Right atrium auricular region (tissue), 2 donors: ENCODE results near the gene DMRT1. TPM values are rescaled to one million over a fixed set of nuclear protein-coding genes. Genes with fewer than 3 reads are reported as not detected.

Experiments
- DNase-seq: peaks from one replicate; pipeline ENCODE4 v3.0.0-alpha.2; 2019; ENCODE audit warnings: low spot score
- H3K27ac ChIP-seq, 2 donors: fragments of 200-600 bp; sonication (generic); 1 replicate in 1 of 2; 2 replicates in 1 of 2; pipeline ENCODE4 v1.5.1; 2016 to 2019
- H3K27me3 ChIP-seq, 2 donors: fragments of 200-600 bp; sonication (generic); one replicate each; pipeline versions ENCODE4 v1.5.1 to v1.6.0; 2017 to 2019
- H3K36me3 ChIP-seq: fragments of 200-600 bp; sonication (generic); one replicate; pipeline ENCODE4 v1.5.1; 2016
- H3K4me1 ChIP-seq, 2 donors: fragments of 200-600 bp; sonication (generic); one replicate each; pipeline versions ENCODE4 v1.5.1 to v1.6.0; 2017 to 2019
- H3K4me3 ChIP-seq, 2 donors: fragments of 200-600 bp; sonication (generic); 1 replicate in 1 of 2; 2 replicates in 1 of 2; pipeline ENCODE4 v1.5.1; 2017 to 2019; ENCODE audit warnings: mild to moderate bottlenecking in 1 of 2, moderate library complexity in 1 of 2
- H3K9me3 ChIP-seq, 2 donors: fragments of 200-600 bp; sonication (generic); one replicate each; pipeline ENCODE4 v1.5.1; 2019
- total RNA-seq, 2 donors: library from RNA; depleted of rRNA; stranded (reverse); fragments of >200 nt; gene quantifications; one replicate each; pipeline ENCODE4 v1.1.0, GENCODE V29; 2016
- TF ChIP-seq, protein P1 (sequence below), 2 donors: fragments of 200-600 bp; sonication (generic); IDR thresholded peaks; one replicate each; pipeline ENCODE4 v1.5.1; 2019; ENCODE audit warnings: antibody characterized with exemption in 2 of 2

The DMRT1 gene
- total RNA-seq, 2 donors from 2014 or later, result not detected

DNA sequence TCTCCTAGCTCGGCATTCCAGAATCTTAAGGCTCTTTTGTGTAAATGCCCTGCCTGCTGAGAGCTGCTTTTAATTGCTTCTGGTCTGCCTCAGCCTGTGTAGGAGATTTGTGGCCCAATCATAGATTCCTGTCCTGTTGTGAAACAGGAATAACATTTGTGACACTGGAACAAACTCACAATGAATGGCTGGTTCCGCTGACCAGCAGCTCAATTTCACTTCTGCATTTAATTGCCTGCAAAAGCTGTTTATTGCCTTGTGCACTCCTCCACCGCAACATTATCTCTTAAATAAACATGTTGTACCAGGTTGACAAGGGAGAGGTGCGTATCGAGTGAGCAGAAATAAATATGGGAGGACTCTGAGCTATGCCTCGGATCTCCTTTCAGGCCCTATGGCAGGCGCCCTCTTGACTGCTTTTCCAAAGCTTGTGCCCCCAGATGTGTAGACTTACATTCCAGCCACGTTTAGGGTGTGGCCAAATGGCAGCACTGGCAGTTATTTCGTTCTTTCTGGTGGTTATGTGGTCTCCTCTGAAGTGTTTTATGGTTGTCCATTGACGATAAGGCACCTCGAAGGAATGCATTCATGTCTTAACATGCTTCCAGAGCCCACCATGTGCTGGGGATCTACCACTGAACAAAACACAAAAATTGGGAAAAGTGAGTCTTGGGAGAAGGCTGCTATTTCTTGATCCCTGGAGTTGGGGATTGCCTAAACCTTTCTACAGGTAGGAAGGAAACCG lies 58.1 kb downstream of the DMRT1 start:
- no peaks in the 10 kb centered on the region for H3K27me3 ChIP-seq
- H3K36me3 ChIP-seq, result no peaks in the 10 kb centered on the region
- no peaks in the 10 kb centered on the region for H3K4me1 ChIP-seq
- no peaks in the 10 kb centered on the region for H3K9me3 ChIP-seq
- TF ChIP-seq, protein P1, sequence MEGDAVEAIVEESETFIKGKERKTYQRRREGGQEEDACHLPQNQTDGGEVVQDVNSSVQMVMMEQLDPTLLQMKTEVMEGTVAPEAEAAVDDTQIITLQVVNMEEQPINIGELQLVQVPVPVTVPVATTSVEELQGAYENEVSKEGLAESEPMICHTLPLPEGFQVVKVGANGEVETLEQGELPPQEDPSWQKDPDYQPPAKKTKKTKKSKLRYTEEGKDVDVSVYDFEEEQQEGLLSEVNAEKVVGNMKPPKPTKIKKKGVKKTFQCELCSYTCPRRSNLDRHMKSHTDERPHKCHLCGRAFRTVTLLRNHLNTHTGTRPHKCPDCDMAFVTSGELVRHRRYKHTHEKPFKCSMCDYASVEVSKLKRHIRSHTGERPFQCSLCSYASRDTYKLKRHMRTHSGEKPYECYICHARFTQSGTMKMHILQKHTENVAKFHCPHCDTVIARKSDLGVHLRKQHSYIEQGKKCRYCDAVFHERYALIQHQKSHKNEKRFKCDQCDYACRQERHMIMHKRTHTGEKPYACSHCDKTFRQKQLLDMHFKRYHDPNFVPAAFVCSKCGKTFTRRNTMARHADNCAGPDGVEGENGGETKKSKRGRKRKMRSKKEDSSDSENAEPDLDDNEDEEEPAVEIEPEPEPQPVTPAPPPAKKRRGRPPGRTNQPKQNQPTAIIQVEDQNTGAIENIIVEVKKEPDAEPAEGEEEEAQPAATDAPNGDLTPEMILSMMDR (IDR thresholded peaks at IDR 0.05), result no peak
- H3K4me3 ChIP-seq, result no peak overlapping the region
- no peak overlapping the region for H3K27ac ChIP-seq
- DNase-seq, result no peak

DNA sequence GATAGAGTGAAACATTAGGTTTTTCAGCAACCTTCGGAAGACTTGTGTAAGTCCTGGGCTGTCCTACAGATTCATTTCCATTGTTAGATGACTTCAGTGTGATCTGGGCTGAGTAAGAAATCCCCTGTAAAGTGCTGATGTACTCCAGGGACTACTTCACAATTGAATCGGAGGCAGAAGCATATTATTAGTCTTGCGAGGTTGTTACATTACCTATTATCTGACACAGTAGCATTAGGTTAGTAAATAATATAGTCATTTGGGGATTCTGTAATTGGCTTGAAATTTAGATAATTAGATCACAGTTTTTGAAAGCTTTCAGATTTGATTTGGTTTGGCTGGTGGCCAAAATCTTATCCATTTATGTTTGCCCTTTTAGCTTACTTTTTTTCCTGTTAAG lies 62.4 kb downstream of the DMRT1 start:
- H3K9me3 ChIP-seq, result no peaks in the 10 kb centered on the region
- H3K27ac ChIP-seq, result no peak overlapping the region
- DNase-seq, result no peak
- H3K36me3 ChIP-seq, result no peaks in the 10 kb centered on the region
- peaks cover 0 to 6% of the 10 kb centered on the region in 2 donors for H3K27me3 ChIP-seq
- TF ChIP-seq, protein P1 (IDR thresholded peaks at IDR 0.05), result no peak
- no peak overlapping the region for H3K4me3 ChIP-seq
- H3K4me1 ChIP-seq, result no peaks in the 10 kb centered on the region

DNA sequence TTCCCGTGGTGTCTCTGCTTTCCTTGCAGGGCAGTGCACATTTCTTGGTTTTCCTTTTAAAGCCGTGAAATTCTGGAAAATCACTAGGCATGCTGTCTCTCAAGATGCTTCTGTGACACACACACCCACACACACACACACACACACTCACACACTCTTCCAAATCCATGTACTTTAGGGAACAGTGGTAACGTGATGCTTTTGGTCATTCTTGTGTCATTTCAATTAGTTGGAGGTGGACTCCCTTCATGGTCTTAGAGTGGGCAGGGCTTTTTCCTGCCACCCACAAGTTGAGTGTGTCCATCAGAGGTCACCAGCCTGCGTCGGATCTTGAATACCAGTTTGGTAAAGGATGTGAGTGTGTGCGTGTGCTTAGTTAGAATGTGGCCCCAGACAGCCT lies 64.4 kb downstream of the DMRT1 start:
- no peaks in the 10 kb centered on the region for H3K36me3 ChIP-seq
- DNase-seq, result no peak
- no peaks in the 10 kb centered on the region for H3K4me1 ChIP-seq
- no peak overlapping the region for H3K27ac ChIP-seq
- peaks cover 0 to 6% of the 10 kb centered on the region in 2 donors for H3K27me3 ChIP-seq
- no peak overlapping the region for H3K4me3 ChIP-seq
- TF ChIP-seq, protein P1 (IDR thresholded peaks at IDR 0.05), result no peak
- H3K9me3 ChIP-seq, result no peaks in the 10 kb centered on the region

DNA sequence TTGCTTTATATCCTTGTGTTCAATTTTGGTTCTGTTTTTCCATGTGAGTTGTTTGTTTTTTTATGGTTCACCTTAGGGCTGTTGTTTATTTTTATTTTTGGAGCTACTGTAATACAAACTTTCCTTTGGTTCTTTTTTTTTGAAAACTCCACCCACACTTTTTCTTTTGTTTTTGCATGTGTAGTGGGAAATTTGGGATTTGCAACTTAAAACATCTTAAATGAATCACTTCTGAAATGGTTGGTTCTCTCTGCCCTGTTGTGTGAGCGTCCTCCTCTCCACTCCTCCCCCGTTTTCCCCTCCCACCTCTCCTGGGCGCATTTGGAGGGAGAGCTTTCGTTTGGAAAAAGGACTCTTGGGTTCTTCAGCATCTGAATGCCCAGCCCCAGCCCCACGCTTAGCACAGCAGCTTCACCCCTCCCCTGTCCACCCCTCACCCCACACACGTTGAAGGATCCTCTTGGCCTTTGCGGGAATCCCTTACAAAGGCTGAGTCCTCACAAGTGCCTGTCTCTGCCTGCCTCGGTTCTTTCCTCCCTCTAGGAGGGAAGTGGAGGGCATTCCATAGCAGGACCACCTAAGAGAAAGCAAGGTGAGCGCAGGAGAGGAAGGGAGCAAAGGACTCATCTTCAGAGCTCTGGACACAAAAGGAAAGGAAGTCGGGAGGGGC lies 67.2 kb downstream of the DMRT1 start:
- TF ChIP-seq, protein P1 (IDR thresholded peaks at IDR 0.05), result no peak
- Histone ChIP-seq H3K9me3 (no peaks in the 10 kb centered on the region), H3K4me1 (no peaks in the 10 kb centered on the region), H3K4me3 (no peak overlapping the region), H3K36me3 (no peaks in the 10 kb centered on the region), H3K27me3 (peaks cover 0 to 6% of the 10 kb centered on the region in 2 donors), H3K27ac (no peak overlapping the region)
- DNase-seq, result no peak

DNA sequence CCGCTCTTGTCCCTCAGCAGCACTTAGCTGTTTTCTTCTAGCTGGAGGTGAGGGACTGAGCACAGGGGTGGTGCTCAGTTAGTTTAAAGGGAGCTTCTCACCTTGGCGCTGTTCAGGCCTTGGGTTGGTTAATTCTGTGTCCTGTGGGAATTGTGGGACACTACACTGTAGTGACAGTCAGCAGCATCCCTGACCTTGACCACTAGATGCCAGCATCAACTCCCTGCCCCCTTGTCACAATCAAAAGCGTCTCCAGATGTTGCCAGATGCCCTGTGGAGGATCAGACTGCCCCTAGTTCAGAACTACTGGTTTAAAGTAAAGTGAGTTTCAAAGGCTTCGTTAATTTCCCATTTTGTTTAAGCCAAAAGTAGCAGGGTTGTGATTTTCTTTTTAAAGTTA lies 69.5 kb downstream of the DMRT1 start:
- Histone ChIP-seq H3K4me3 (no peak overlapping the region), H3K9me3 (no peaks in the 10 kb centered on the region), H3K36me3 (no peaks in the 10 kb centered on the region), H3K4me1 (no peaks in the 10 kb centered on the region), H3K27me3 (peaks cover 0 to 6% of the 10 kb centered on the region in 2 donors), H3K27ac (no peak overlapping the region)
- DNase-seq, result no peak
- TF ChIP-seq, protein P1 (IDR thresholded peaks at IDR 0.05), result no peak
